ENCODE measurements around the gene PTPRJ. TPM values are rescaled to one million over a fixed set of nuclear protein-coding genes. Genes with fewer than 3 reads are reported as not detected.

The PTPRJ gene
- total RNA-seq, 6 experiments from 2014 or later: 12.5 to 33.0 (median 19.8) TPM

- Histone ChIP-seq H3K27me3 (no peaks in the 10 kb centered on the region), H3K36me3 (no peaks in the 10 kb centered on the region), H3K27ac (no peak overlapping the region), H3K9me3 (no peaks in the 10 kb centered on the region), H3K4me1 (peaks cover 0 to 54% (median 11%) of the 10 kb centered on the region in 4 donors), H3K4me3 (no peak overlapping the region)
- TF ChIP-seq CTCF (IDR thresholded peaks at IDR 0.05) (no peak), POLR2A (IDR thresholded peaks at IDR 0.05) (no peak)
- intact Hi-C loops (cut with DNase I): no loop called here
- ATAC-seq: no peak
- no peak for DNase-seq
- WGBS (ENCODE audit: insufficient coverage, low coverage, low lambda C conversion rate, missing lambda C conversion rate): 89% methylated on average over 1 of the region's 1 CpG
Observed at GRCh38 chr11:48078689-48079088, 98.3 kb downstream of the PTPRJ start.

GRCh38 chr11:48079596-48079995 is 99.2 kb downstream of the PTPRJ start:
- 70% methylated on average over 5 of the region's 6 CpGs for WGBS (ENCODE audit: insufficient coverage, low coverage, low lambda C conversion rate, missing lambda C conversion rate)
- no peaks in the 10 kb centered on the region for H3K36me3 ChIP-seq
- H3K4me3 ChIP-seq: no peak overlapping the region
- intact Hi-C loops (cut with DNase I): no loop called here
- H3K27ac ChIP-seq: no peak overlapping the region
- no peaks in the 10 kb centered on the region for H3K9me3 ChIP-seq
- peak in 2 of 4 donors; percentile 25 to 35 for ATAC-seq
- TF ChIP-seq POLR2A (IDR thresholded peaks at IDR 0.05): no peak
- no peak for TF ChIP-seq CTCF (IDR thresholded peaks at IDR 0.05)
- peaks cover 0 to 57% (median 8%) of the 10 kb centered on the region in 4 donors for H3K4me1 ChIP-seq
- no peaks in the 10 kb centered on the region for H3K27me3 ChIP-seq
- no peak for DNase-seq

DNA sequence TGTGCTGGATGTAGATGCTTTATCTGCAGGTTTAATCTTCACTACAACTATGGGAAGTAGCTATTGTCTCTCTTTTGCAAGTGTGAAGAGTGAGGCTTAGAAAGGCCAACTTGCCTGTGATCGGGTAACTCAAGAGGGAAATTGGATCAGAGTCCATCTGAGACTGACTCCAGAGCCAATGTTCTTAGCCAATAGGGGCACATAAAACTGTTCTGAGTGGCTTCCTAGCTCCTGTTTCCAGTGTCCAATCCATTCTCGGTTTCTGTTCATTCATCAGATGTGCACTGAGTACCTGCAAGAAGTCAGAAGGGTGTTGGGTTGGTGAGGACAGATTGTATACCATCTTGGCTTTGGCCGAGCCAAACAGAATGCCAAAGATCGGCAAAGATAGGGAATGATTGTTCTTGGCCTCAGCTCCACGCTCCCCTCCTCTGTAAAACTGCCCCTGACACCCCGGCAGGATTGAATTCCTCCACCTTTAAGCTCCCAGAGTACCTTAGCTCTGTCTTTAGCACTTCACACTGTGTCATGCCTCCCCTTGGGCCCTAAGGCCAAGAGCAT is 100.0 kb downstream of the PTPRJ start:
- no peaks in the 10 kb centered on the region for H3K9me3 ChIP-seq
- 61% methylated on average over 3 of the region's 6 CpGs for WGBS (ENCODE audit: insufficient coverage, low coverage, low lambda C conversion rate, missing lambda C conversion rate)
- intact Hi-C loops (cut with DNase I): no loop called here
- H3K36me3 ChIP-seq: no peaks in the 10 kb centered on the region
- no peak overlapping the region for H3K4me3 ChIP-seq
- H3K27me3 ChIP-seq: no peaks in the 10 kb centered on the region
- TF ChIP-seq CTCF (IDR thresholded peaks at IDR 0.05) (no peak), POLR2A (IDR thresholded peaks at IDR 0.05) (no peak)
- DNase-seq: no peak
- H3K4me1 ChIP-seq: peaks cover 0 to 55% (median 7%) of the 10 kb centered on the region in 4 donors
- ATAC-seq: peak in 1 of 4 donors; percentile 5
- H3K27ac ChIP-seq: peak overlapping the region in 1 of 3 donors; percentile 63

- intact Hi-C loops (cut with DNase I): no loop called here
- Histone ChIP-seq H3K27me3 (no peaks in the 10 kb centered on the region), H3K36me3 (no peaks in the 10 kb centered on the region), H3K4me3 (peak overlapping the region in 1 of 3 donors; percentile 13), H3K4me1 (peaks cover 0 to 64% (median 8%) of the 10 kb centered on the region in 4 donors), H3K27ac (peak overlapping the region in 2 of 3 donors; percentile 11 to 63), H3K9me3 (no peaks in the 10 kb centered on the region)
- TF ChIP-seq CTCF (IDR thresholded peaks at IDR 0.05) (no peak), POLR2A (IDR thresholded peaks at IDR 0.05) (no peak)
- DNase-seq: peak; percentile 53 to 89 (median 89)
- 17% methylated on average over 12 of the region's 19 CpGs for WGBS (ENCODE audit: insufficient coverage, low coverage, low lambda C conversion rate, missing lambda C conversion rate)
- peak; percentile 73 to 89 (median 76) for ATAC-seq
Observed at GRCh38 chr11:48081151-48082010, 101.0 kb downstream of the PTPRJ start.

Data from right lobe of liver (tissue), 6 donors.